Nucleus accumbens (tissue), 56 donors: ENCODE measurements around the gene COL7A1.

Source experiments
- DNase-seq, 56 donors: peaks; one replicate each; lab custom pipeline; 2025; lab: John Stamatoyannopoulos, UW

COL7A1 gene

GRCh38 chr3:48514431-48515227 is 80.5 kb downstream of the COL7A1 start:
- no peak for DNase-seq
